ENCODE data around the gene HAO1.

Gene HAO1

DNA sequence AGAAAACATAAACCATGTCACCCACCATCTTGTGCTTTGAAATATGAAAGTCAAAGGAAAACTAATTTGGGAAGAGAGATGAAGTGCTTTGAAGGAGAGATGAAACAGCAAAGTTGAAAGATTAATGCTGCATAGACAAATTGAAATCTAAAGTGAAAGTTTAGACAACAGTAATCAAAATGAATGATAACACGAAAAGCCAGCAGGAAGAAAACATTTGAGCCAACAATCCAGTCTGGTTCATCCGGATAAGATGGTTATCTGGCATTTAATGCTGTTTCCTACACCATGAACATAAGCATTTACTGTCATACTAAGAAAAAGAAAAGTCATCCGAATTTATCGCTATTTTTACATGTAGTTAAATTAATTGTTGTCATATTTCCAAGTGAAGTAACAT is 595 bp downstream of the HAO1 start:
- Histone ChIP-seq H3K14ac (ENCODE audit: low read length) (no peak overlapping the region), H2BK12ac (ENCODE audit: low read length) (no peak overlapping the region), H2AK5ac (ENCODE audit: low read length) (no peak overlapping the region), H3K4ac (ENCODE audit: low read depth, low read length) (no peak overlapping the region), H3K4me3 (ENCODE audit: low read depth, low read length) (no peak overlapping the region), H3K4me1 (ENCODE audit: control insufficient read depth in 1 of 2, insufficient read depth in 2 of 2, low read length in 2 of 2) (no peaks in the 10 kb centered on the region), H3K79me2 (ENCODE audit: control insufficient read depth, insufficient read depth, low read length, poor library complexity) (no peaks in the 10 kb centered on the region), H2BK120ac (ENCODE audit: insufficient read depth, low read length, poor library complexity) (no peak overlapping the region), H3K18ac (ENCODE audit: low read length) (no peak overlapping the region), H3K23ac (ENCODE audit: low read length) (no peak overlapping the region), H3K4me2 (ENCODE audit: low read length) (no peak overlapping the region), H3K27me3 (ENCODE audit: insufficient read depth, low read length) (no peaks in the 10 kb centered on the region), H3K9ac (ENCODE audit: low read length) (no peak overlapping the region), H2AFZ (ENCODE audit: insufficient read depth, low read length, poor library complexity) (no peak overlapping the region), H2BK5ac (ENCODE audit: low read depth, low read length, poor library complexity) (no peak overlapping the region), H4K12ac (ENCODE audit: low read depth, low read length) (no peak overlapping the region), H3K27ac (ENCODE audit: low read depth, low read length) (no peak overlapping the region), H3K36me3 (ENCODE audit: control insufficient read depth in 1 of 2, insufficient read depth in 2 of 2, low read length in 2 of 2) (no peaks in the 10 kb centered on the region), H4K8ac (ENCODE audit: low read depth, low read length) (no peak overlapping the region), H3K9me3 (ENCODE audit: insufficient read depth, low read depth, low read length) (no peaks in the 10 kb centered on the region), H4K91ac (ENCODE audit: low read depth, low read length) (no peak overlapping the region), H3K79me1 (ENCODE audit: low read length) (no peaks in the 10 kb centered on the region)
- WGBS (ENCODE audit: extremely low coverage, insufficient coverage, insufficient read length): no CpG with 5 or more reads among the region's 4 CpGs
- no peak for DNase-seq

DNA sequence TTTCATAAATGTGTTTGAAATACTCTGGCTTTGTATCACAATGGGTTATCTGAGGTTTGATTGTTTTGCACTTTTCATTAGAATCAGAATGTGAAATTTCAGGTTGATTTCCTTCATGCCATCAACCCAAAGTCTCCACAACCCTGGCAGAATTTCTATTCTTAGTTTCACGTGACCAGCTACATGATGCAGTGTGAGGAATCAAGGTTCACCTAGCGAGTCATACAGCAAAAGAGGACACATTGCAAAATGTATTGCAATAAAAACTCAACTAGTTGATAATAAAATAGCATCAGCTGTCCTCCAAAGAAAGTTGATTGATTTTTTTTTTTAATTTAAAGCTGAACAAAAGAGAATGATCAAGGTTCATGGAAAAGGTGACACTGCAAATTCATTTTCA is 2.2 kb downstream of the HAO1 start:
- Histone ChIP-seq H3K36me3 (ENCODE audit: control insufficient read depth in 1 of 2, insufficient read depth in 2 of 2, low read length in 2 of 2) (no peaks in the 10 kb centered on the region), H3K4me2 (ENCODE audit: low read length) (no peak overlapping the region)

DNA sequence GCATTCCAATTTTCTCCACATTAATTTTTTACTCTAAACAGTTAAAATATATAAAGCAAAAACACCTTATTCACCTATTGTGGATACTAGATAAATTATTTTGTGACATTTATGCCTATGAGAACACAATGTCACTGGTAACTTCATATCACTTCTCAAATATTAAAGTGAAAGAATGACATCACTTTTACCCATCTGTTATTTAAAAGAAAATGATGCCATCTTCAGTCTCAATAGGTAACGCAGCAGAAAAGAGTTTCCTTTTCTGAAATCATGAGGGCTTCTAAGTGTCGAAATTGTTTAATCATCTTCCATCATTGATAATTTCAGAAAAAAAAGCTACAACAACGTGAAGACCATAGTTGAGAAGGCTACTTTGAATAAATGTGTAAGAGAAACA is 2.9 kb downstream of the HAO1 start:
- H3K9me3 ChIP-seq (ENCODE audit: insufficient read depth, low read depth, low read length): no peaks in the 10 kb centered on the region
- no peak overlapping the region for H2BK5ac ChIP-seq (ENCODE audit: low read depth, low read length, poor library complexity)
- no peaks in the 10 kb centered on the region for H3K27me3 ChIP-seq (ENCODE audit: insufficient read depth, low read length)
- H2AK5ac ChIP-seq (ENCODE audit: low read length): no peak overlapping the region
- no peak overlapping the region for H2BK12ac ChIP-seq (ENCODE audit: low read length)
- H3K4me2 ChIP-seq (ENCODE audit: low read length): no peak overlapping the region
- H3K36me3 ChIP-seq (ENCODE audit: control insufficient read depth in 1 of 2, insufficient read depth in 2 of 2, low read length in 2 of 2): no peaks in the 10 kb centered on the region
- no peak overlapping the region for H3K14ac ChIP-seq (ENCODE audit: low read length)
- WGBS (ENCODE audit: extremely low coverage, insufficient coverage, insufficient read length): no CpG with 5 or more reads among the region's 3 CpGs
- H3K79me2 ChIP-seq (ENCODE audit: control insufficient read depth, insufficient read depth, low read length, poor library complexity): no peaks in the 10 kb centered on the region
- H3K4me1 ChIP-seq (ENCODE audit: control insufficient read depth in 1 of 2, insufficient read depth in 2 of 2, low read length in 2 of 2): no peaks in the 10 kb centered on the region
- H4K91ac ChIP-seq (ENCODE audit: low read depth, low read length): no peak overlapping the region
- no peak overlapping the region for H3K18ac ChIP-seq (ENCODE audit: low read length)
- no peak overlapping the region for H2BK120ac ChIP-seq (ENCODE audit: insufficient read depth, low read length, poor library complexity)
- no peak overlapping the region for H3K4me3 ChIP-seq (ENCODE audit: low read depth, low read length)
- no peak overlapping the region for H2AFZ ChIP-seq (ENCODE audit: insufficient read depth, low read length, poor library complexity)
- no peak overlapping the region for H3K4ac ChIP-seq (ENCODE audit: low read depth, low read length)
- H3K23ac ChIP-seq (ENCODE audit: low read length): no peak overlapping the region
- no peaks in the 10 kb centered on the region for H3K79me1 ChIP-seq (ENCODE audit: low read length)
- H4K8ac ChIP-seq (ENCODE audit: low read depth, low read length): no peak overlapping the region
- no peak overlapping the region for H3K27ac ChIP-seq (ENCODE audit: low read depth, low read length)
- no peak overlapping the region for H3K9ac ChIP-seq (ENCODE audit: low read length)
- no peak overlapping the region for H4K12ac ChIP-seq (ENCODE audit: low read depth, low read length)
- DNase-seq: no peak

More for the DNA sequence above, 2.2 kb downstream of the HAO1 start:
- no peak overlapping the region for H3K23ac ChIP-seq (ENCODE audit: low read length)
- no peak overlapping the region for H2BK120ac ChIP-seq (ENCODE audit: insufficient read depth, low read length, poor library complexity)
- H3K9ac ChIP-seq (ENCODE audit: low read length): no peak overlapping the region
- H2BK5ac ChIP-seq (ENCODE audit: low read depth, low read length, poor library complexity): no peak overlapping the region
- H2BK12ac ChIP-seq (ENCODE audit: low read length): no peak overlapping the region
- no peak overlapping the region for H2AK5ac ChIP-seq (ENCODE audit: low read length)
- no peaks in the 10 kb centered on the region for H3K4me1 ChIP-seq (ENCODE audit: control insufficient read depth in 1 of 2, insufficient read depth in 2 of 2, low read length in 2 of 2)
- no peak overlapping the region for H4K12ac ChIP-seq (ENCODE audit: low read depth, low read length)
- no peak for DNase-seq
- no peak overlapping the region for H3K4ac ChIP-seq (ENCODE audit: low read depth, low read length)
- no peak overlapping the region for H4K91ac ChIP-seq (ENCODE audit: low read depth, low read length)
- no peaks in the 10 kb centered on the region for H3K9me3 ChIP-seq (ENCODE audit: insufficient read depth, low read depth, low read length)
- no peak overlapping the region for H3K18ac ChIP-seq (ENCODE audit: low read length)
- H4K8ac ChIP-seq (ENCODE audit: low read depth, low read length): no peak overlapping the region
- H2AFZ ChIP-seq (ENCODE audit: insufficient read depth, low read length, poor library complexity): no peak overlapping the region
- H3K27me3 ChIP-seq (ENCODE audit: insufficient read depth, low read length): no peaks in the 10 kb centered on the region
- no peaks in the 10 kb centered on the region for H3K79me2 ChIP-seq (ENCODE audit: control insufficient read depth, insufficient read depth, low read length, poor library complexity)
- no peaks in the 10 kb centered on the region for H3K79me1 ChIP-seq (ENCODE audit: low read length)
- H3K14ac ChIP-seq (ENCODE audit: low read length): no peak overlapping the region
- H3K27ac ChIP-seq (ENCODE audit: low read depth, low read length): no peak overlapping the region
- no peak overlapping the region for H3K4me3 ChIP-seq (ENCODE audit: low read depth, low read length)
- WGBS (ENCODE audit: extremely low coverage, insufficient coverage, insufficient read length): no CpG with 5 or more reads among the region's 2 CpGs

DNA sequence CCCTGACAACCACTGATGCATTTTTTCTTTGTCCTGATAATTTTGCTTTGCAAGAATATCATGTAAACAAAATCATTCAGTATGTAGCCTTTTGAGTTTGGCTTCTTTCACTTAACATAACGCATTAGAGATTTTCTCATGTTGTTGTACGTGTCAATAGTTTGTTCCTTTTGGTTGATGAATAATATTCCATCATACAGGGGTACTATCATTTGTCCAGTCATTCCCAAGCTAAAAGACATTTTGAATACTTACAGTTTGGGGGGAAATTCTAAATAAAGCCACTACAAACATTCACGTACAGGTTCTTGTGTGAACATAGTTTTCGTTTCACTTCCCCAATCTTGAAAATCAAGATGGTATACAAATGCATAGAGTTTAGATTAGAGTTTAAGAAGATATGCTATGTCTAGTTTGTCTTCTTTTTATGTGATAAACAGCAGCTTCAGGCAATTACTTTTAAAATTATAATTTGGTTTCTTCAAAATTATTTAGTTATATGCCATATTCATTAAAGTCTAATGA is 5.2 kb downstream of the HAO1 start:
- H3K23ac ChIP-seq (ENCODE audit: low read length): no peak overlapping the region
- H3K9ac ChIP-seq (ENCODE audit: low read length): no peak overlapping the region
- no peak for DNase-seq
- no peak overlapping the region for H3K4me3 ChIP-seq (ENCODE audit: low read depth, low read length)
- no peak overlapping the region for H4K8ac ChIP-seq (ENCODE audit: low read depth, low read length)
- H2BK5ac ChIP-seq (ENCODE audit: low read depth, low read length, poor library complexity): no peak overlapping the region
- H3K4me1 ChIP-seq (ENCODE audit: control insufficient read depth in 1 of 2, insufficient read depth in 2 of 2, low read length in 2 of 2): no peaks in the 10 kb centered on the region
- no peak overlapping the region for H3K27ac ChIP-seq (ENCODE audit: low read depth, low read length)
- H3K18ac ChIP-seq (ENCODE audit: low read length): no peak overlapping the region
- H2AFZ ChIP-seq (ENCODE audit: insufficient read depth, low read length, poor library complexity): no peak overlapping the region
- no peaks in the 10 kb centered on the region for H3K79me1 ChIP-seq (ENCODE audit: low read length)
- no CpG with 5 or more reads among the region's 4 CpGs for WGBS (ENCODE audit: extremely low coverage, insufficient coverage, insufficient read length)
- H3K4me2 ChIP-seq (ENCODE audit: low read length): no peak overlapping the region
- H2BK120ac ChIP-seq (ENCODE audit: insufficient read depth, low read length, poor library complexity): no peak overlapping the region
- no peak overlapping the region for H2AK5ac ChIP-seq (ENCODE audit: low read length)
- H3K14ac ChIP-seq (ENCODE audit: low read length): no peak overlapping the region
- H3K79me2 ChIP-seq (ENCODE audit: control insufficient read depth, insufficient read depth, low read length, poor library complexity): no peaks in the 10 kb centered on the region
- no peak overlapping the region for H4K91ac ChIP-seq (ENCODE audit: low read depth, low read length)
- no peak overlapping the region for H3K4ac ChIP-seq (ENCODE audit: low read depth, low read length)
- no peaks in the 10 kb centered on the region for H3K27me3 ChIP-seq (ENCODE audit: insufficient read depth, low read length)
- H4K12ac ChIP-seq (ENCODE audit: low read depth, low read length): no peak overlapping the region
- H2BK12ac ChIP-seq (ENCODE audit: low read length): no peak overlapping the region
- no peaks in the 10 kb centered on the region for H3K9me3 ChIP-seq (ENCODE audit: insufficient read depth, low read depth, low read length)
- no peaks in the 10 kb centered on the region for H3K36me3 ChIP-seq (ENCODE audit: control insufficient read depth in 1 of 2, insufficient read depth in 2 of 2, low read length in 2 of 2)

All from trophoblast cell (in vitro differentiated cells and primary cell).